Measurements from ENCODE around the gene SYNGAP1. TPM values are rescaled to one million over a fixed set of nuclear protein-coding genes. Genes with fewer than 3 reads are reported as not detected.

SYNGAP1 gene
- total and polyA plus RNA-seq, 9 of the 15 experiments (the other 6 are each of a cell fraction or from before 2014, with no cell fraction given): 0.01 to 22.8 (median 3.2) TPM

DNA sequence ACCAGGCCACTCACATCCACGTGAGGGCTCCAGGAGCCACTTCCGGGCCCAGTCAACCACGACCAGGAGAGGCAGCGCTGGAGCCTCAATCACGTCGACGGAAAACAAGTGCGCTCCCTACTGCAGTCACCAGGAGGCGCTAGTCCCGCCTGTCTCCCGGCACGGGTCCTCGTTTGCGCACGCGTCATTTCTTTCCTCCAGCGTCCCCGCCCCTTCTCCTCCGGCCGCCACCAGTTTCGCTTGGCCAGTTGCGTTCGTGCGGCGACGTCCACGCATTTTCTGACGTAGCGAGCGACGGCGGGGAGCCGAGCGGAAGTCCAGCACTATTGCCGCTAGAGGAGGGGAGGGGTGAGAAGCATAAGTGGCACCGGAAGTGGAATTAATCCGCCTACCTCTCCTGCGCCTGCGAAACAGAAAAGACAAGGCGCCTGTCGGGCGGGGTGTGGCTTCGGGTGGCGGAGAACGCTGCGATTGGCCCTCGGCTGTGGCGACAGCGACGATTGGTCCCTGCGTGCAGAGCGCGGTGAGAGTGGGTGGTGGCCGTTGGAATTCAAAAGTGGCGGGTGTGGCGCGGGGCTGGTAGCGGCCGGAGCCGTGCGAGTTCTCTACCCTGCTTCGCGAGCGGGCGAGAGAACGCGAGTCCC is 28.5 kb upstream of the SYNGAP1 start, which contains the start of gene KIFC1 (continued):
- TF ChIP-seq, protein P1, sequence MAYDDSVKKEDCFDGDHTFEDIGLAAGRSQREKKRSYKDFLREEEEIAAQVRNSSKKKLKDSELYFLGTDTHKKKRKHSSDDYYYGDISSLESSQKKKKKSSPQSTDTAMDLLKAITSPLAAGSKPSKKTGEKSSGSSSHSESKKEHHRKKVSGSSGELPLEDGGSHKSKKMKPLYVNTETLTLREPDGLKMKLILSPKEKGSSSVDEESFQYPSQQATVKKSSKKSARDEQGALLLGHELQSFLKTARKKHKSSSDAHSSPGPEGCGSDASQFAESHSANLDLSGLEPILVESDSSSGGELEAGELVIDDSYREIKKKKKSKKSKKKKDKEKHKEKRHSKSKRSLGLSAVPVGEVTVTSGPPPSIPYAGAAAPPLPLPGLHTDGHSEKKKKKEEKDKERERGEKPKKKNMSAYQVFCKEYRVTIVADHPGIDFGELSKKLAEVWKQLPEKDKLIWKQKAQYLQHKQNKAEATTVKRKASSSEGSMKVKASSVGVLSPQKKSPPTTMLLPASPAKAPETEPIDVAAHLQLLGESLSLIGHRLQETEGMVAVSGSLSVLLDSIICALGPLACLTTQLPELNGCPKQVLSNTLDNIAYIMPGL (CRISPR knock-in tag; IDR thresholded peaks at IDR 0.05): peak; percentile 82; the same call in 1 of the 2 replicates
- TF ChIP-seq RCOR1 (IDR thresholded peaks at IDR 0.05; ENCODE audit: borderline replicate concordance in 1 of 2, low read depth in 2 of 2, low read length in 2 of 2): peak; percentile 9 to 84; a peak in 3 of 4 replicates
- TF ChIP-seq KLF10 (CRISPR knock-in tag; IDR thresholded peaks at IDR 0.05): no peak
- TF ChIP-seq ETV1 (tag; conservative IDR thresholded peaks at IDR 0.05; ENCODE audit: low read depth): peak; percentile 97
- TF ChIP-seq SMARCC2 (IDR thresholded peaks at IDR 0.05; ENCODE audit: low read depth): no peak
- TF ChIP-seq SIN3A (IDR thresholded peaks at IDR 0.05; ENCODE audit: borderline replicate concordance in 2 of 2, control insufficient read depth in 1 of 2, low read depth in 2 of 2, low read length in 2 of 2): peak; percentile 88 to 94; a peak in 3 of 4 replicates
- TF ChIP-seq PHB2 (IDR thresholded peaks at IDR 0.05; ENCODE audit: low read depth): no peak
- TF ChIP-seq XRCC5 (IDR thresholded peaks at IDR 0.05; ENCODE audit: low read depth, low read length): peak; percentile 77; the same call in 1 of the 2 replicates
- TF ChIP-seq PHF21A (IDR thresholded peaks at IDR 0.05; ENCODE audit: borderline replicate concordance, low read depth): 0 out of 2 replicates have a peak, but pooled peaks have one; percentile 36
- peak; percentile 79 for TF ChIP-seq SPI1 (IDR thresholded peaks at IDR 0.05; ENCODE audit: borderline replicate concordance, low read depth, low read length)
- no peak for TF ChIP-seq NR2C1 (IDR thresholded peaks at IDR 0.05)
- TF ChIP-seq NR2C1 (tag; IDR thresholded peaks at IDR 0.05): no peak
- peak; percentile 94 for TF ChIP-seq FOXK2 (conservative IDR thresholded peaks at IDR 0.05 in 1 of 2, IDR thresholded peaks at IDR 0.05 in 1 of 2; ENCODE audit: low read depth in 2 of 2)
- TF ChIP-seq YY1 (IDR thresholded peaks at IDR 0.05; ENCODE audit: borderline replicate concordance in 1 of 3, control insufficient read depth in 1 of 3, extremely low read depth in 1 of 3, insufficient read depth in 3 of 3, insufficient read length in 1 of 3, insufficient replicate concordance in 2 of 3, low read depth in 1 of 3, low read length in 2 of 3): peak in 2 of 3 experiments; percentile 63 to 64
- TF ChIP-seq BHLHE40 (IDR thresholded peaks at IDR 0.05; ENCODE audit: low read length): peak; percentile 99
- peak in 1 of 2 experiments; percentile 52; a peak in 1 of 4 replicates for TF ChIP-seq SRF (CRISPR knock-in tag; IDR thresholded peaks at IDR 0.05)
- TF ChIP-seq EP400 (IDR thresholded peaks at IDR 0.05): peak; percentile 99
- no peak for TF ChIP-seq ZNF445 (CRISPR knock-in tag; IDR thresholded peaks at IDR 0.05; ENCODE audit: low read depth)
- TF ChIP-seq TBL1XR1 (IDR thresholded peaks at IDR 0.05; ENCODE audit: low read length in 2 of 2): peak in 1 of 2 experiments; percentile 67; a peak in 3 of 4 replicates
- TF ChIP-seq HCFC1 (IDR thresholded peaks at IDR 0.05; ENCODE audit: low read depth, low read length): peak; percentile 64
- 0 out of 2 replicates have a peak, but pooled peaks have one; percentile 85 for TF ChIP-seq POLR2A (conservative IDR thresholded peaks at IDR 0.05)
- 0 out of 2 replicates have a peak, but pooled peaks have one; percentile 64 for TF ChIP-seq ZNF197 (CRISPR knock-in tag; IDR thresholded peaks at IDR 0.05; ENCODE audit: low read depth)
- peak; percentile 52; the same call in 1 of the 2 replicates for TF ChIP-seq TOE1 (IDR thresholded peaks at IDR 0.05; ENCODE audit: borderline replicate concordance)
- TF ChIP-seq TOE1 (CRISPR knock-in tag; IDR thresholded peaks at IDR 0.05; ENCODE audit: borderline replicate concordance, low read depth): peak; percentile 33; the same call in 1 of the 2 replicates
- peak; percentile 84; the same call in 1 of the 2 replicates for TF ChIP-seq MTA3 (IDR thresholded peaks at IDR 0.05; ENCODE audit: borderline replicate concordance)
- peak; percentile 18; the same call in 1 of the 2 replicates for TF ChIP-seq BCOR (IDR thresholded peaks at IDR 0.05)
- no peak for TF ChIP-seq ZBTB7A (IDR thresholded peaks at IDR 0.05; ENCODE audit: borderline replicate concordance, control insufficient read depth, low read depth, low read length)
